Activated CD4-positive, alpha-beta T cell treated with anti-CD3 and anti-CD28 coated beads for 36 hours (primary cell): ENCODE data around the gene COQ8A. TPM values are rescaled to one million over a fixed set of nuclear protein-coding genes. Genes with fewer than 3 reads are reported as not detected.
"Not testable (repeated sequence)": the region's sequence is repeated elsewhere in the genome, so short reads cannot be mapped to it uniquely, and the experiment has no call there.

Source experiments
- ATAC-seq: fragments of 200-7000 bp; cut with Tn5 transposase; one replicate; pipeline ENCODE4 v1.10.0; 2021; ENCODE audit warnings: mild to moderate bottlenecking, moderate library complexity
- CTCF ChIA-PET: fragments of 350-600 bp; sonication (Branson Sonifier 250); formaldehyde crosslinking; loops from one replicate; lab custom pipeline; 2021; ENCODE audit warnings: antibody characterized with exemption; lab: Charles Lee
- POLR2A ChIA-PET: fragments of 350-600 bp; sonication (Branson Sonifier 250); formaldehyde crosslinking; loops from one replicate; lab custom pipeline; 2021; ENCODE audit warnings: antibody characterized with exemption, inconsistent platforms; lab: Charles Lee
- DNase-seq: peaks from one replicate; pipeline ENCODE4 v3.0.0-alpha.2; 2020
- H3K27ac Mint-ChIP-seq: one replicate; pipeline ENCODE4 v1.8.0; 2021; ENCODE audit warnings: mixed read lengths
- H3K27me3 Mint-ChIP-seq: one replicate; pipeline ENCODE4 v1.8.0; 2021; ENCODE audit warnings: mixed read lengths
- H3K36me3 Mint-ChIP-seq: one replicate; pipeline ENCODE4 v1.8.0; 2021; ENCODE audit warnings: low read depth, mixed read lengths
- H3K4me1 Mint-ChIP-seq: one replicate; pipeline ENCODE4 v1.8.0; 2021; ENCODE audit warnings: mixed read lengths
- H3K4me3 Mint-ChIP-seq: one replicate; pipeline ENCODE4 v1.8.0; 2021; ENCODE audit warnings: mild to moderate bottlenecking, moderate library complexity, mixed read lengths
- H3K9me3 Mint-ChIP-seq: one replicate; pipeline ENCODE4 v1.8.0; 2021; ENCODE audit warnings: low read depth, mixed read lengths
- intact Hi-C, 2 experiments: fragments of 100-400 bp; cut with DNase I in 1 of 2; cut with micrococcal nuclease in 1 of 2; formaldehyde crosslinking; loops; one replicate each; pipeline versions ENCODE4 v1.14.2 to v1.15.1; 2022 to 2024; cut with DNase I, micrococcal nuclease
- total RNA-seq, 2 experiments: library from RNA; stranded (reverse); gene quantifications; one replicate each; pipeline ENCODE4 v1.2.3, GENCODE V29; 2021

The COQ8A gene
- total RNA-seq, 2 experiments from 2014 or later = 21.3 to 26.9 TPM

DNA sequence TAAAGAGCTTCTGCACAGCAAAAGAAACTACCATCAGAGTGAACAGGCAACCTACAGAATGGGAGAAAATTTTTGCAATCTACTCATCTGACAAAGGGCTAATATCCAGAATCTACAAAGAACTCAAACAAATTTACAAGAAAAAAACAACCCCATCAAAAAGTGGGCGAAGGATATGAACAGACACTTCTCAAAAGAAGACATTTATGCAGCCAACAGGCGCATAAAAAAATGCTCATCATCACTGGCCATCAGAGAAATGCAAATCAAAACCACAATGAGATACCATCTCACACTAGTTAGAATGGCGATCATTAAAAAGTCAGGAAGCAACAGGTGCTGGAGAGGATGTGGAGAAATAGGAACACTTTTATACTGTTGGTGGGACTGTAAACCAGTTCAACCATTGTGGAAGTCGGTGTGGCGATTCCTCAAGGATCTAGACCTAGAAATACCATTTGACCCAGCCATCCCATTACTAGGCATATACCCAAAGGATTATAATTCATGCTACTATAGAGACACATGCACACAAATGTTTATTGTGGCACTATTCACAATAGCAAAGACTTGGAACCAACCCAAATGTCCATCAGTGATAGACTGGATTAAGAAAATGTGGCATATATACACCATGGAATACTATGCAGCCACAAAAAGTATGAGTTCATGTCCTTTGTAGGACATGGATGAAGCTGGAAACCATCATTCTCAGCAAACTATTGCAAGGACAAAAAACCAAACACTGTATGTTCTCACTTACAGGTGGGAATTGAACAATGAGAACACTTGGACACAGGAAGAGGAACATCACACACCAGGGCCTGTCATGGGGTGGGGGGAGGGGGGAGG is 10.6 kb upstream of the COQ8A start:
- not testable (repeated sequence) for H3K4me1 Mint-ChIP-seq, H3K9me3 Mint-ChIP-seq, H3K27me3 Mint-ChIP-seq, ATAC-seq, H3K4me3 Mint-ChIP-seq, H3K36me3 Mint-ChIP-seq, H3K27ac Mint-ChIP-seq, DNase-seq
- intact Hi-C loops = loop anchor here (10.0 kb wide), 2 partner anchors 805 to 1475 kb away; partner anchors contain the start of genes JMJD4 (in 1 of the 2), SNAP47 (in 1 of the 2) and TRIM11 (in 1 of the 2)
- CTCF ChIA-PET = interaction anchor here (1.4 kb wide), 1 partner anchor 10 kb away, joined by 3 read pairs; no protein-coding TSS in a partner anchor
- POLR2A ChIA-PET = interaction anchor here (0.7 kb wide), 1 partner anchor 17 kb away, joined by 5 read pairs; no protein-coding TSS in a partner anchor

- Mint-ChIP-seq H3K4me1 (peaks cover 15% of the 10 kb centered on the region), H3K27ac (no peak overlapping the region), H3K36me3 (peaks cover 10% of the 10 kb centered on the region), H3K9me3 (peaks cover 17% of the 10 kb centered on the region), H3K4me3 (no peak overlapping the region), H3K27me3 (no peaks in the 10 kb centered on the region)
- no peak for ATAC-seq
- intact Hi-C loops = loop anchor here (10.0 kb wide), 2 partner anchors 800 to 1470 kb away; partner anchors contain the start of genes JMJD4 (in 1 of the 2), SNAP47 (in 1 of the 2) and TRIM11 (in 1 of the 2)
- POLR2A ChIA-PET = no interaction called here
- no peak for DNase-seq
- CTCF ChIA-PET = no interaction called here
These were observed 5.4 kb upstream of the COQ8A start for GRCh38 chr1:226934483-226935237.

- H3K36me3 Mint-ChIP-seq = peaks cover 10% of the 10 kb centered on the region
- peaks cover 37% of the 10 kb centered on the region for H3K4me1 Mint-ChIP-seq
- H3K27me3 Mint-ChIP-seq = no peaks in the 10 kb centered on the region
- POLR2A ChIA-PET = interaction anchor here (0.6 to 2.1 kb wide), 4 partner anchors 10 to 869 kb away, joined by 4 to 12 read pairs (median 6); no protein-coding TSS in a partner anchor
- H3K4me3 Mint-ChIP-seq = peak overlapping the region; percentile 82
- H3K9me3 Mint-ChIP-seq = peaks cover 17% of the 10 kb centered on the region
- peak overlapping the region; percentile 96 for H3K27ac Mint-ChIP-seq
- intact Hi-C loops = loop anchor here (10.0 kb wide), 2 partner anchors 797 to 1467 kb away; partner anchors contain the start of genes JMJD4 (in 1 of the 2), SNAP47 (in 1 of the 2) and TRIM11 (in 1 of the 2)
- no peak for DNase-seq
- no peak for ATAC-seq
- CTCF ChIA-PET = interaction anchor here (0.6 to 1.1 kb wide), 7 partner anchors 13 to 267 kb away, joined by 3 to 4 read pairs (median 3); no protein-coding TSS in a partner anchor
These were observed 2.0 kb upstream of the COQ8A start for GRCh38 chr1:226937940-226938725.

DNA sequence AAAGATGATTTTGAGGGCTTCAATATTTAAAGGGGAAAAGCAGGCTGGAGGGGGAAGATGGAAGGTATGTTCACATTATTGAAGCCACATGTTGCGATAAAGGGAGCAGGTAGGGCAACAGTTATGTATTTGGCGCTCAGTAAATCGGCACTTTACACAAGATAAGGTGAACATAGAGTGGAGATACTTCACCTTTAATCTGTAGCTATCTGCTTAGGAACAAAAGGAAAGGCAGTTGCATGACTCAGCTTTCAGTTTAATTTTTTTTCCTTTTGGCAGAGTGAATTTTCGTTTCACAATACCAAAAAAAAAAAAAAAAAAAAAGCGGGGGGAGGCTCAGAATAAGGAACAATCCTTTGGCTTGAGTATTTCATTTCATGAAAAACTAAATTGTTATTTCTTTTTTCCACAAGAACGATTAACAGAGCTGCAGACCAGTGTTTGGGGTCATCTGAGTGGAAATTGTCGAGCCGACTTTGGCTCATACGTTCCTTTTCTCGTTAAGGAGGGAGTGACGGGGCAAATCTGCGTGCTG is 1.1 kb upstream of the COQ8A start:
- peak overlapping the region; percentile 96 for H3K27ac Mint-ChIP-seq
- ChIA-PET POLR2A (interaction anchor here (0.6 to 2.1 kb wide), 5 partner anchors 11 to 869 kb away, joined by 3 to 12 read pairs (median 5); no protein-coding TSS in a partner anchor), CTCF (interaction anchor here (0.7 to 1.1 kb wide), 3 partner anchors 8 to 55 kb away, joined by 3 read pairs; no protein-coding TSS in a partner anchor)
- H3K9me3 Mint-ChIP-seq = peaks cover 16% of the 10 kb centered on the region
- ATAC-seq (no peak), DNase-seq (no peak)
- no peaks in the 10 kb centered on the region for H3K27me3 Mint-ChIP-seq
- H3K36me3 Mint-ChIP-seq = peaks cover 10% of the 10 kb centered on the region
- intact Hi-C loops = loop anchor here (1.0 to 10.0 kb wide), 4 partner anchors 57 to 1466 kb away; partner anchors contain the start of genes JMJD4 (in 1 of the 2), SNAP47 (in 1 of the 2) and TRIM11 (in 1 of the 2)
- H3K4me1 Mint-ChIP-seq = peaks cover 45% of the 10 kb centered on the region
- peak overlapping the region; percentile 82 for H3K4me3 Mint-ChIP-seq

GRCh38 chr1:226939438-226940028 is 561 bp upstream of the COQ8A start:
- no peaks in the 10 kb centered on the region for H3K27me3 Mint-ChIP-seq
- H3K36me3 Mint-ChIP-seq = peaks cover 9% of the 10 kb centered on the region
- peaks cover 49% of the 10 kb centered on the region for H3K4me1 Mint-ChIP-seq
- DNase-seq = peak; percentile 77
- H3K4me3 Mint-ChIP-seq = peak overlapping the region; percentile 82
- ChIA-PET POLR2A (interaction anchor here (0.8 to 2.1 kb wide), 2 partner anchors 21 to 57 kb away, joined by 3 to 12 read pairs; no protein-coding TSS in a partner anchor), CTCF (interaction anchor here (0.7 to 1.1 kb wide), 2 partner anchors 8 to 56 kb away, joined by 3 read pairs; no protein-coding TSS in a partner anchor)
- peaks cover 12% of the 10 kb centered on the region for H3K9me3 Mint-ChIP-seq
- peak overlapping the region; percentile 96 for H3K27ac Mint-ChIP-seq
- peak; percentile 22 for ATAC-seq
- intact Hi-C loops = loop anchor here (1.0 to 10.0 kb wide), 13 partner anchors 51 to 1465 kb away; partner anchors contain the start of genes ARF1 (in 1 of the 2), CDC42BPA (in 1 of the 2), ITPKB (in 1 of the 2) and JMJD4 (in 1 of the 2)

DNA sequence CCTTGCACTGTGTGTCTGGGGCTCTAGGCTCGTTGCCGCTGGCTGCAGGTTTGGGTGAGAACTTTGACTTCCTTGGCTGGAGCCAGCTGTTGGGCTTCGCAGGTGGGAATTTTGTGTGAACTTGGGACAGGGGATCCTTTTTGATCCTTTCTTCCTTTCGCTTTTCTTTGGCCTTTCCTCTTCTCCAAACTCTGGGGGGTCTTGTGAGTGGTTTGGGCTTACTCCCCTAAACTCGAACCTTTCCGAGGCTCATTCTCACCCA is 643 bp downstream of the COQ8A start:
- peaks cover 1% of the 10 kb centered on the region for H3K36me3 Mint-ChIP-seq
- peak overlapping the region; percentile 82 for H3K4me3 Mint-ChIP-seq
- no peak for ATAC-seq
- no peaks in the 10 kb centered on the region for H3K9me3 Mint-ChIP-seq
- intact Hi-C loops = loop anchor here in 1 of 2 experiments (1.0 to 5.0 kb wide), 9 partner anchors 50 to 1142 kb away; partner anchors contain the start of genes ARF1, CDC42BPA, ITPKB and PARP1
- ChIA-PET POLR2A (no interaction called here), CTCF (interaction anchor here (0.9 kb wide), 1 partner anchor 308 kb away, joined by 3 read pairs; no protein-coding TSS in a partner anchor)
- H3K4me1 Mint-ChIP-seq = peaks cover 53% of the 10 kb centered on the region
- no peak for DNase-seq
- H3K27ac Mint-ChIP-seq = peak overlapping the region; percentile 96
- no peaks in the 10 kb centered on the region for H3K27me3 Mint-ChIP-seq

GRCh38 chr1:226942392-226942791 is 2.3 kb downstream of the COQ8A start:
- Mint-ChIP-seq H3K36me3 (no peaks in the 10 kb centered on the region), H3K27me3 (no peaks in the 10 kb centered on the region), H3K27ac (no peak overlapping the region), H3K4me1 (peaks cover 62% of the 10 kb centered on the region), H3K9me3 (no peaks in the 10 kb centered on the region), H3K4me3 (no peak overlapping the region)
- no peak for ATAC-seq
- CTCF ChIA-PET = interaction anchor here (0.6 to 0.7 kb wide), 2 partner anchors 309 to 316 kb away, joined by 4 read pairs; no protein-coding TSS in a partner anchor
- intact Hi-C loops = loop anchor here in 1 of 2 experiments (5.0 kb wide), 1 partner anchor 600 kb away; no protein-coding TSS in a partner anchor
- POLR2A ChIA-PET = interaction anchor here (0.6 kb wide), 1 partner anchor 59 kb away, joined by 3 read pairs; no protein-coding TSS in a partner anchor
- DNase-seq = no peak

- H3K4me3 Mint-ChIP-seq = no peak overlapping the region
- no peaks in the 10 kb centered on the region for H3K36me3 Mint-ChIP-seq
- no peaks in the 10 kb centered on the region for H3K9me3 Mint-ChIP-seq
- POLR2A ChIA-PET = no interaction called here
- no peak for DNase-seq
- no peak overlapping the region for H3K27ac Mint-ChIP-seq
- no peak for ATAC-seq
- intact Hi-C loops = loop anchor here in 1 of 2 experiments (5.0 kb wide), 1 partner anchor 599 kb away; no protein-coding TSS in a partner anchor
- peaks cover 55% of the 10 kb centered on the region for H3K4me1 Mint-ChIP-seq
- H3K27me3 Mint-ChIP-seq = no peaks in the 10 kb centered on the region
- CTCF ChIA-PET = interaction anchor here (0.7 kb wide), 1 partner anchor 128 kb away, joined by 3 read pairs; no protein-coding TSS in a partner anchor
These were observed 3.1 kb downstream of the COQ8A start for GRCh38 chr1:226943156-226943555.

GRCh38 chr1:226943927-226944326 is 3.8 kb downstream of the COQ8A start:
- Mint-ChIP-seq H3K4me1 (peaks cover 47% of the 10 kb centered on the region), H3K9me3 (no peaks in the 10 kb centered on the region), H3K4me3 (no peak overlapping the region), H3K27me3 (no peaks in the 10 kb centered on the region), H3K36me3 (peaks cover 2% of the 10 kb centered on the region), H3K27ac (peak overlapping the region; percentile 10)
- DNase-seq = no peak
- ATAC-seq = no peak
- intact Hi-C loops = loop anchor here in 1 of 2 experiments (5.0 kb wide), 1 partner anchor 598 kb away; no protein-coding TSS in a partner anchor
- ChIA-PET CTCF (interaction anchor here (0.7 kb wide), 1 partner anchor 129 kb away, joined by 3 read pairs; no protein-coding TSS in a partner anchor), POLR2A (no interaction called here)
